HEK293 (cell line): Measurements from ENCODE around the gene KCNQ1.

Source experiments
- CTCF ChIA-PET: fragments of 350-600 bp; formaldehyde crosslinking; extraction: SDS; loops from one replicate; lab custom pipeline; 2021; ENCODE audit warnings: antibody characterized with exemption; lab: Yijun Ruan, JAX
- POLR2A ChIA-PET: fragments of 300-600 bp; formaldehyde crosslinking; extraction: SDS; loops from one replicate; lab custom pipeline; 2020; ENCODE audit warnings: antibody characterized with exemption, inconsistent platforms; lab: Yijun Ruan, JAX
- H3K27ac ChIP-seq: fragments of 200-500 bp; sonication (Bioruptor generic); 2 replicates; pipeline ENCODE4 v1.5.1; 2014; ENCODE audit warnings: low read depth, low read length, control low read depth, inconsistent platforms; ENCODE audit errors: extremely low read depth
- H3K36me3 ChIP-seq, 2 experiments: fragments of 200-500 bp in 1 of 2; sonication (Bioruptor generic) in 1 of 2; 1 replicate in 1 of 2; 2 replicates in 1 of 2; pipeline ENCODE4 v1.5.1; 2014 to 2017; ENCODE audit warnings: inconsistent platforms in 2 of 2, low read length in 2 of 2; ENCODE audit not compliant: control insufficient read depth in 2 of 2, insufficient read depth in 1 of 2
- H3K4me1 ChIP-seq: fragments of 200-500 bp; sonication (Bioruptor generic); 2 replicates; pipeline ENCODE4 v1.5.1; 2014; ENCODE audit warnings: mild to moderate bottlenecking, low read length, inconsistent platforms; ENCODE audit not compliant: control insufficient read depth, insufficient read depth
- H3K4me3 ChIP-seq: 2 replicates; pipeline ENCODE4 v1.5.1; 2011; ENCODE audit warnings: low read depth, mild to moderate bottlenecking, control low read depth, low read length, moderate library complexity
- H3K9me3 ChIP-seq: fragments of 200-500 bp; sonication (Bioruptor generic); 2 replicates; pipeline ENCODE4 v1.5.1; 2014; ENCODE audit warnings: low read depth, low read length, inconsistent platforms; ENCODE audit not compliant: control insufficient read depth, insufficient read depth
- BCL6B ChIP-seq: fragments of 450-650 bp; formaldehyde crosslinking; IDR thresholded peaks from 2 replicates; pipeline ENCODE4 v1.5.1; 2017; ENCODE audit warnings: missing biosample characterization, missing genetic modification characterization
- GFI1B ChIP-seq: fragments of 450-650 bp; formaldehyde crosslinking; IDR thresholded peaks from 2 replicates; pipeline ENCODE4 v1.5.1; 2016; ENCODE audit warnings: missing biosample characterization, missing genetic modification characterization
- MEIS1 ChIP-seq: sonication (generic); formaldehyde crosslinking; IDR thresholded peaks from 2 replicates; pipeline ENCODE4 v1.8.1; 2022; ENCODE audit warnings: missing genetic modification reagents, mild to moderate bottlenecking, borderline replicate concordance
- MZF1 ChIP-seq: fragments of 450-650 bp; formaldehyde crosslinking; IDR thresholded peaks from 2 replicates; pipeline ENCODE4 v1.5.1; 2017; ENCODE audit warnings: missing biosample characterization, missing genetic modification characterization, borderline replicate concordance
- SP2 ChIP-seq: fragments of 450-650 bp; formaldehyde crosslinking; IDR thresholded peaks from 2 replicates; pipeline ENCODE4 v1.5.1; 2016; ENCODE audit warnings: missing biosample characterization, missing genetic modification characterization
- YY1 ChIP-seq: fragments of 450-650 bp; formaldehyde crosslinking; IDR thresholded peaks from 2 replicates; pipeline ENCODE4 v1.5.1; 2018; ENCODE audit warnings: missing biosample characterization, missing genetic modification characterization
- ZBTB17 ChIP-seq: fragments of 450-650 bp; formaldehyde crosslinking; IDR thresholded peaks from 2 replicates; pipeline ENCODE4 v1.5.1; 2016; ENCODE audit warnings: missing biosample characterization, missing genetic modification characterization
- ZBTB48 ChIP-seq: fragments of 450-650 bp; formaldehyde crosslinking; IDR thresholded peaks from 2 replicates; pipeline ENCODE4 v1.5.1; 2016; ENCODE audit warnings: missing biosample characterization, missing genetic modification characterization
- ZBTB7A ChIP-seq: fragments of 450-650 bp; formaldehyde crosslinking; IDR thresholded peaks from 2 replicates; pipeline ENCODE4 v1.5.1; 2016; ENCODE audit warnings: low read depth, missing biosample characterization, missing genetic modification characterization
- ZFP37 ChIP-seq: fragments of 450-650 bp; formaldehyde crosslinking; IDR thresholded peaks from 2 replicates; pipeline ENCODE4 v1.5.1; 2016; ENCODE audit warnings: missing biosample characterization, missing genetic modification characterization
- ZNF132 ChIP-seq: fragments of 450-650 bp; formaldehyde crosslinking; IDR thresholded peaks from 2 replicates; pipeline ENCODE4 v1.5.1; 2017; ENCODE audit warnings: missing biosample characterization, missing genetic modification characterization, borderline replicate concordance
- ZNF138 ChIP-seq: fragments of 450-650 bp; formaldehyde crosslinking; IDR thresholded peaks from 2 replicates; pipeline ENCODE4 v1.5.1; 2016; ENCODE audit warnings: missing biosample characterization, missing genetic modification characterization, borderline replicate concordance
- ZNF175 ChIP-seq: fragments of 450-650 bp; formaldehyde crosslinking; IDR thresholded peaks from 2 replicates; pipeline ENCODE4 v1.5.1; 2016; ENCODE audit warnings: missing biosample characterization, missing genetic modification characterization
- ZNF211 ChIP-seq: fragments of 450-650 bp; formaldehyde crosslinking; IDR thresholded peaks from 2 replicates; pipeline ENCODE4 v1.5.1; 2016; ENCODE audit warnings: low read depth, missing biosample characterization, missing genetic modification characterization
- ZNF214 ChIP-seq: fragments of 450-650 bp; formaldehyde crosslinking; IDR thresholded peaks from 2 replicates; pipeline ENCODE4 v1.5.1; 2017; ENCODE audit warnings: missing biosample characterization, mild to moderate bottlenecking, missing genetic modification characterization, borderline replicate concordance
- ZNF280C ChIP-seq: fragments of 450-650 bp; formaldehyde crosslinking; IDR thresholded peaks from 2 replicates; pipeline ENCODE4 v1.5.1; 2016; ENCODE audit warnings: missing biosample characterization, missing genetic modification characterization
- ZNF473 ChIP-seq: fragments of 450-650 bp; formaldehyde crosslinking; IDR thresholded peaks from 2 replicates; pipeline ENCODE4 v1.5.1; 2017; ENCODE audit warnings: missing biosample characterization, missing genetic modification characterization
- ZNF501 ChIP-seq: fragments of 450-650 bp; formaldehyde crosslinking; IDR thresholded peaks from 2 replicates; pipeline ENCODE4 v1.5.1; 2016; ENCODE audit warnings: missing biosample characterization, missing genetic modification characterization
- ZNF510 ChIP-seq: fragments of 450-650 bp; formaldehyde crosslinking; IDR thresholded peaks from 2 replicates; pipeline ENCODE4 v1.5.1; 2018; ENCODE audit warnings: mild to moderate bottlenecking, missing genetic modification characterization, missing biosample characterization; ENCODE audit not compliant: insufficient replicate concordance
- ZNF558 ChIP-seq: fragments of 450-650 bp; formaldehyde crosslinking; IDR thresholded peaks from 2 replicates; pipeline ENCODE4 v1.5.1; 2016; ENCODE audit warnings: missing biosample characterization, missing genetic modification characterization
- ZNF571 ChIP-seq: fragments of 450-650 bp; formaldehyde crosslinking; IDR thresholded peaks from 2 replicates; pipeline ENCODE4 v1.5.0; 2017; ENCODE audit warnings: missing biosample characterization, missing genetic modification characterization
- ZNF596 ChIP-seq: fragments of 450-650 bp; IDR thresholded peaks from 2 replicates; pipeline ENCODE4 v1.5.0; 2018; ENCODE audit warnings: missing biosample characterization, mild to moderate bottlenecking, missing genetic modification characterization, moderate library complexity
- ZNF670 ChIP-seq: fragments of 450-650 bp; formaldehyde crosslinking; IDR thresholded peaks from 2 replicates; pipeline ENCODE4 v1.5.1; 2016; ENCODE audit warnings: missing biosample characterization, missing genetic modification characterization, low read depth
- ZNF677 ChIP-seq: fragments of 450-650 bp; IDR thresholded peaks from 2 replicates; pipeline ENCODE4 v1.5.0; 2018; ENCODE audit warnings: missing biosample characterization, mild to moderate bottlenecking, missing genetic modification characterization, moderate library complexity
- ZNF707 ChIP-seq: fragments of 450-650 bp; formaldehyde crosslinking; IDR thresholded peaks from 2 replicates; pipeline ENCODE4 v1.5.1; 2016; ENCODE audit warnings: missing biosample characterization, missing genetic modification characterization
- ZNF76 ChIP-seq: fragments of 450-650 bp; formaldehyde crosslinking; IDR thresholded peaks from 2 replicates; pipeline ENCODE4; 2016; ENCODE audit warnings: low read depth, missing biosample characterization, missing genetic modification characterization, borderline replicate concordance
- ZNF768 ChIP-seq: fragments of 450-650 bp; formaldehyde crosslinking; IDR thresholded peaks from 2 replicates; pipeline ENCODE4 v1.5.1; 2018; ENCODE audit warnings: missing biosample characterization, mild to moderate bottlenecking, missing genetic modification characterization
- ZNF830 ChIP-seq: fragments of 450-650 bp; IDR thresholded peaks from 2 replicates; pipeline ENCODE4 v1.5.0; 2018; ENCODE audit warnings: missing biosample characterization, missing genetic modification characterization, low read depth, mild to moderate bottlenecking, moderate library complexity
- ZSCAN16 ChIP-seq: fragments of 450-650 bp; formaldehyde crosslinking; IDR thresholded peaks from 2 replicates; pipeline ENCODE4 v1.5.1; 2016; ENCODE audit warnings: missing biosample characterization, missing genetic modification characterization
- TF ChIP-seq, protein P1 (sequence below): fragments of 450-650 bp; formaldehyde crosslinking; IDR thresholded peaks from 2 replicates; pipeline ENCODE4 v1.5.1; 2017; ENCODE audit warnings: missing biosample characterization, mild to moderate bottlenecking, missing genetic modification characterization, moderate library complexity

Gene KCNQ1

GRCh38 chr11:2541881-2542361 is 97.1 kb downstream of the KCNQ1 start (continued):
- no peak for TF ChIP-seq BCL6B (tag by site-specific recombination)
- TF ChIP-seq ZBTB7A (tag by site-specific recombination): no peak
- TF ChIP-seq ZNF677 (tag by site-specific recombination): no peak
- no peak for TF ChIP-seq ZNF132 (tag by site-specific recombination)
- no peak for TF ChIP-seq ZNF501 (tag by site-specific recombination)
- no peak for TF ChIP-seq YY1
- TF ChIP-seq ZNF830 (tag by site-specific recombination): no peak

GRCh38 chr11:2542406-2542805 is 97.6 kb downstream of the KCNQ1 start:
- Histone ChIP-seq H3K4me1 (no peaks in the 10 kb centered on the region), H3K36me3 (no peaks in the 10 kb centered on the region), H3K4me3 (no peak overlapping the region), H3K27ac (no peak overlapping the region), H3K9me3 (no peaks in the 10 kb centered on the region)
- TF ChIP-seq ZNF214 (tag by site-specific recombination) (no peak), ZNF175 (tag by site-specific recombination) (no peak), GFI1B (tag by site-specific recombination) (no peak), ZNF510 (no peak), ZNF670 (tag by site-specific recombination) (no peak), ZBTB17 (tag by site-specific recombination) (no peak)
- ChIA-PET CTCF (no interaction called here), POLR2A (no interaction called here)

GRCh38 chr11:2547806-2548205 is 103.0 kb downstream of the KCNQ1 start:
- CTCF ChIA-PET: interaction anchor here (0.6 to 0.8 kb wide), 2 partner anchors 15 to 124 kb away, joined by 3 read pairs; no protein-coding TSS in a partner anchor

More at GRCh38 chr11:2547806-2548205, 103.0 kb downstream of the KCNQ1 start:
- no peak for TF ChIP-seq ZNF280C (tag by site-specific recombination)
- no peak for TF ChIP-seq ZSCAN16 (tag by site-specific recombination)
- TF ChIP-seq ZNF211: no peak
- TF ChIP-seq, protein P1, sequence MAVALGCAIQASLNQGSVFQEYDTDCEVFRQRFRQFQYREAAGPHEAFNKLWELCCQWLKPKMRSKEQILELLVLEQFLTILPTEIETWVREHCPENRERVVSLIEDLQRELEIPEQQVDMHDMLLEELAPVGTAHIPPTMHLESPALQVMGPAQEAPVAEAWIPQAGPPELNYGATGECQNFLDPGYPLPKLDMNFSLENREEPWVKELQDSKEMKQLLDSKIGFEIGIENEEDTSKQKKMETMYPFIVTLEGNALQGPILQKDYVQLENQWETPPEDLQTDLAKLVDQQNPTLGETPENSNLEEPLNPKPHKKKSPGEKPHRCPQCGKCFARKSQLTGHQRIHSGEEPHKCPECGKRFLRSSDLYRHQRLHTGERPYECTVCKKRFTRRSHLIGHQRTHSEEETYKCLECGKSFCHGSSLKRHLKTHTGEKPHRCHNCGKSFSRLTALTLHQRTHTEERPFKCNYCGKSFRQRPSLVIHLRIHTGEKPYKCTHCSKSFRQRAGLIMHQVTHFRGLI (tag by site-specific recombination): no peak
- no peak for TF ChIP-seq ZNF473 (tag by site-specific recombination)
- TF ChIP-seq ZFP37: no peak
- no peak for TF ChIP-seq MEIS1
- no peak for TF ChIP-seq SP2 (tag by site-specific recombination)
- TF ChIP-seq ZNF670 (tag by site-specific recombination): no peak
- no peak for TF ChIP-seq ZNF558 (tag by site-specific recombination)
- no peak for TF ChIP-seq ZNF76 (tag by site-specific recombination)
- no peak for TF ChIP-seq ZNF707
- TF ChIP-seq ZNF571 (tag by site-specific recombination): no peak
- no peak for TF ChIP-seq ZNF596
- no peak for TF ChIP-seq ZNF501 (tag by site-specific recombination)
- no peak for TF ChIP-seq MZF1 (tag by site-specific recombination)
- TF ChIP-seq ZNF138: no peak
- no peak for TF ChIP-seq ZNF768
- TF ChIP-seq ZBTB48 (tag by site-specific recombination): no peak
- Histone ChIP-seq H3K4me3 (no peak overlapping the region), H3K36me3 (no peaks in the 10 kb centered on the region), H3K27ac (no peak overlapping the region), H3K4me1 (no peaks in the 10 kb centered on the region), H3K9me3 (no peaks in the 10 kb centered on the region)
- POLR2A ChIA-PET: no interaction called here
